GM23338 (cell line): ENCODE results near the gene TTC33.

ENCODE experiments used
- EZH2 ChIP-seq: fragments of 200-600 bp; sonication (generic); IDR thresholded peaks from one replicate; pipeline ENCODE4 v1.8.0; 2017; ENCODE audit warnings: antibody characterized with exemption, mild to moderate bottlenecking, low read depth; ENCODE audit not compliant: unreplicated experiment
- REST ChIP-seq: IDR thresholded peaks from one replicate; pipeline ENCODE4 v1.6.1; 2018; ENCODE audit warnings: antibody characterized with exemption; ENCODE audit not compliant: unreplicated experiment
- TF ChIP-seq, protein P1 (sequence below), 2 experiments: fragments of 200-600 bp in 1 of 2; sonication (generic) in 1 of 2; conservative IDR thresholded peaks; 2 replicates each; pipeline versions ENCODE4 v1.5.1 to v1.6.1; 2016 to 2017; ENCODE audit warnings: antibody characterized with exemption in 2 of 2, low read depth in 2 of 2, mild to moderate bottlenecking in 2 of 2, moderate library complexity in 1 of 2

GRCh38 chr5:40716590-40716989 lies 39.2 kb downstream of the TTC33 start:
- TF ChIP-seq REST: no peak
- TF ChIP-seq EZH2: no peak
- TF ChIP-seq, protein P1, sequence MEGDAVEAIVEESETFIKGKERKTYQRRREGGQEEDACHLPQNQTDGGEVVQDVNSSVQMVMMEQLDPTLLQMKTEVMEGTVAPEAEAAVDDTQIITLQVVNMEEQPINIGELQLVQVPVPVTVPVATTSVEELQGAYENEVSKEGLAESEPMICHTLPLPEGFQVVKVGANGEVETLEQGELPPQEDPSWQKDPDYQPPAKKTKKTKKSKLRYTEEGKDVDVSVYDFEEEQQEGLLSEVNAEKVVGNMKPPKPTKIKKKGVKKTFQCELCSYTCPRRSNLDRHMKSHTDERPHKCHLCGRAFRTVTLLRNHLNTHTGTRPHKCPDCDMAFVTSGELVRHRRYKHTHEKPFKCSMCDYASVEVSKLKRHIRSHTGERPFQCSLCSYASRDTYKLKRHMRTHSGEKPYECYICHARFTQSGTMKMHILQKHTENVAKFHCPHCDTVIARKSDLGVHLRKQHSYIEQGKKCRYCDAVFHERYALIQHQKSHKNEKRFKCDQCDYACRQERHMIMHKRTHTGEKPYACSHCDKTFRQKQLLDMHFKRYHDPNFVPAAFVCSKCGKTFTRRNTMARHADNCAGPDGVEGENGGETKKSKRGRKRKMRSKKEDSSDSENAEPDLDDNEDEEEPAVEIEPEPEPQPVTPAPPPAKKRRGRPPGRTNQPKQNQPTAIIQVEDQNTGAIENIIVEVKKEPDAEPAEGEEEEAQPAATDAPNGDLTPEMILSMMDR (conservative IDR thresholded peaks at IDR 0.05; ENCODE audit: low read depth in 2 of 2): no peak
